KOPT-K1 (cell line): ENCODE results near the gene CBLIF.
"Not testable (repeated sequence)": the region's sequence is repeated elsewhere in the genome, so short reads cannot be mapped to it uniquely, and the experiment has no call there.

Experiments used
- H3K27ac ChIP-seq: fragments of 200-600 bp; sonication (generic); 2 replicates; pipeline ENCODE4 v1.5.1; 2016; ENCODE audit warnings: antibody characterized with exemption, mild to moderate bottlenecking, low read depth, low read length; ENCODE audit not compliant: poor library complexity, severe bottlenecking
- H3K36me3 ChIP-seq: fragments of 200-600 bp; sonication (generic); 2 replicates; pipeline ENCODE4 v1.5.1; 2017; ENCODE audit warnings: antibody characterized with exemption, mild to moderate bottlenecking, low read length, moderate library complexity; ENCODE audit not compliant: insufficient read depth
- H3K9me3 ChIP-seq: fragments of 200-600 bp; sonication (generic); 2 replicates; pipeline ENCODE4 v1.5.1; 2017; ENCODE audit warnings: antibody characterized with exemption, low read length, mild to moderate bottlenecking; ENCODE audit not compliant: insufficient read depth, poor library complexity, severe bottlenecking

Gene CBLIF

GRCh38 chr11:59816434-59816833 is 28.9 kb downstream of the CBLIF start:
- H3K36me3 ChIP-seq, H3K9me3 ChIP-seq: not testable (repeated sequence)
- peak overlapping the region; percentile 95 for H3K27ac ChIP-seq

DNA sequence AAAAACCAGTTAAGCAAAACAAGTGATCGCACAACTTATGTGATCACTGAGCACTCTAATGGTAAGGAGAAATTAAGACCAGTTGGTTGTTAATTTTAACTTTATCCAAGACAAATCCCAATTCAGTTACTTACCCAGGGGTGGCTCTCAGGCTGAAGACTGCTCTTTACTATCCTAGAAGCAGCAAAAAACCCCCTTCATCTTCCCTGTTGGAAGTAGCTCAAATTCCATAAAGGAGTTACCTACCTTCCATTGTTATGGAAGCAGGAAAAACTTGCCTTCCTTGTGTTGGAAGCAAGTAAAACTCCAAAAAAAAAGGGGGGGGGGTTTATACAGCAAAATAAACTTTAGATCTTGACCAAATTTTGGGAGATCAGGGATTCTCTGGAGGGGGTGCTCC is 29.5 kb downstream of the CBLIF start:
- H3K36me3 ChIP-seq = no peaks in the 10 kb centered on the region
- no peaks in the 10 kb centered on the region for H3K9me3 ChIP-seq
- H3K27ac ChIP-seq = peak overlapping the region; percentile 95

DNA sequence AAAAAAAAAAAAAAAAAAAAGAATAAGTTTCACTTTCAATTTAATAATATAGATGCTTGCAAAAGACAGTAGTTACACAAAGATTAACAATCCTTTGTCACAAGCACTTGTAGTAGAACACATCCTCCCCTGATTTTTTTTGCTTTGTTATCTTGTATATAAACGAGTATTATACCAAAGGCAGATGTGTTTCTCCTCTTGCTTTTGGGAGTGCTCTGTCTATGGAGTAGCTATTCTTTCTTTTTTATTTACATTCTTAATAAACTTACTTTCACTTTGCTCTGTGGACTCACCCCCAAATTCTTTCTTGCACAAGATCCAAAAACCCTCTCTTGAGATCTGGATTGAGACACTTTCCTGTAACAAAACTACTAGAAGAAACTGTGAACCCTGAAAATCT is 31.3 kb downstream of the CBLIF start:
- Histone ChIP-seq H3K9me3 (no peaks in the 10 kb centered on the region), H3K27ac (peak overlapping the region; percentile 95), H3K36me3 (peaks cover 6% of the 10 kb centered on the region; the same call in 1 of the 2 replicates)

- no peaks in the 10 kb centered on the region for H3K9me3 ChIP-seq
These were observed 31.9 kb downstream of the CBLIF start for GRCh38 chr11:59813364-59813763.

GRCh38 chr11:59812220-59812619 is 33.1 kb downstream of the CBLIF start:
- Histone ChIP-seq H3K36me3 (peaks cover 24% of the 10 kb centered on the region), H3K27ac (no peak overlapping the region), H3K9me3 (no peaks in the 10 kb centered on the region)

More at GRCh38 chr11:59813364-59813763, 31.9 kb downstream of the CBLIF start:
- Histone ChIP-seq H3K36me3 (peaks cover 12% of the 10 kb centered on the region), H3K27ac (peak overlapping the region; percentile 95)

DNA sequence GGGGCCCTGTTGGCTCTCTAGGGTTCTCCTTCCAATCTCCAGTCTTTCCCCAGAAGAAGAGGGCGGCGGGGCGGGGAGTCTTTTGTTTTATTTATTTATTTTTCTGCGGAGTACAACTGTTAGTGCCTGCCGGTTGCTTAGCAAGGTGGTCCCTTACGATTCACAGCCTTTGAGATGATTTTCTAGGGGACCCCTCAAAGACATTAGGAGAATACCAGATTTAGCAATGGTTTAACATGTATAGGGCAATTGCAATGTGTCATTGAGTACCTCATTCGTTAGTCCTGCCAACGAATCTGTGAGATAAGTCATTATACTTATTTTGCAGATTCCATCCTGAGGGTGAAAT is 34.4 kb downstream of the CBLIF start:
- Histone ChIP-seq H3K36me3 (peaks cover 37% of the 10 kb centered on the region), H3K9me3 (no peaks in the 10 kb centered on the region), H3K27ac (peak overlapping the region; percentile 71)

- no peaks in the 10 kb centered on the region for H3K9me3 ChIP-seq
- H3K36me3 ChIP-seq = peaks cover 42% of the 10 kb centered on the region
- peak within 1 kb of the TSS; percentile 71 for H3K27ac ChIP-seq
These were observed 34.9 kb downstream of the CBLIF start, which contains the start of gene MRPL16 for GRCh38 chr11:59810189-59810910. Gene MRPL16, minus strand, starts transcription at chr11:59810778. Its CDS starts 120 bp downstream, at chr11:59810658.

DNA sequence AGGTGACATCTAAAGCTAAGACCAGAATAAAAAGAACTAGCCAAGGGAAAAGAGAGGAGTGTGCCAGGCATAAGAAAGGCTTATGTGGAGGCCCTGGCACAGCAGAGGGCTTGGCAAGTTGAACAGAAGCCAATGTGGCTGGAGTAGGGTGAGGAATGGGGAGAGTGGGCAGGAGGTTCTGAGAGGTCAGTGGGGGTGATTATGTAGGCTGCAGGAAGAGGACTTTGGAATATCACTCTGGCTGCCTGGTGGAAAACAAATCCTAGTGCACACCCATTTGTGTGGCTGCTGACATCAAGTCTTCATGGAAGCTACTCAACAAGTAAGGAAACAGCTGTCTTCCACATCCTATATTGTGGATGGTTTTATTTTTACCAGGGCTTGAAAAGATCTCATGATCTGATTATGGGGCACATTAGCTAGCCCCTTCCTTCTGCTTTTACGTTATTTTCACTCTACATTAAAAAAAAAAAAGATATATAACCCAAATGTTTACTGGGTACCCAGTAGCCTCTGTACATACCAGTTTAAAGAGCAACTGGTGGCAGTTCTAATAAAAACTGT is 38.2 kb downstream of the CBLIF start:
- Histone ChIP-seq H3K36me3 (peaks cover 48% of the 10 kb centered on the region), H3K9me3 (no peaks in the 10 kb centered on the region), H3K27ac (no peak overlapping the region)

GRCh38 chr11:59804061-59804460 is 41.2 kb downstream of the CBLIF start:
- peaks cover 43% of the 10 kb centered on the region for H3K36me3 ChIP-seq
- no peaks in the 10 kb centered on the region for H3K9me3 ChIP-seq
- no peak overlapping the region for H3K27ac ChIP-seq

DNA sequence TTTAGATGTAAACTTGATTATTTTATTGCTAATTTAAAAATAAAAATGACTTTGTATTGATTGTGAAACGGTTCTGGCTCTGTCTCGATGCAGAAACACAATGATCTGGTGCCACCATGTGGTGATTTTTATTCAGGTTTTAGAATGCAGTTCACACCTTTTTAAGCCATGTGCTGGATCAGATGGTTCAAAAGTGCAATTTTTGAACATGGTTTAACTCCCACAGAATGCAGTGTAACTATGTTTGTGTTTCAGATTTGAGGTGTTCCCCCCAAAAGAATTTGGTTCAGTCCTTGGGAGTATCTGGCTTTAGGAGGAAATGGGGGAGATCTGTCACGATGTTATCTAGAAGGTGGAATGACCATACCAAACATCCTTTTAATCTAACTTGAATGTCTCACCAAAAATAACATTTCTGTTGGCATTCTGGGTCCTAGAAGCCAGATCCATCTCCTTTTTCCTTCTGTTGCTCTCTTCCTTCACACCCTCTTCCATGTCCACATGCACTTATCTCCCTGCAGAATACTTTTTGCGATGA is 42.6 kb downstream of the CBLIF start:
- Histone ChIP-seq H3K9me3 (no peaks in the 10 kb centered on the region), H3K36me3 (peaks cover 29% of the 10 kb centered on the region), H3K27ac (no peak overlapping the region)

- H3K36me3 ChIP-seq = peaks cover 23% of the 10 kb centered on the region
- no peak overlapping the region for H3K27ac ChIP-seq
- H3K9me3 ChIP-seq = no peaks in the 10 kb centered on the region
These were observed 43.2 kb downstream of the CBLIF start for GRCh38 chr11:59801981-59802638.

- Histone ChIP-seq H3K36me3 (peaks cover 15% of the 10 kb centered on the region), H3K27ac (no peak overlapping the region), H3K9me3 (no peaks in the 10 kb centered on the region)
These were observed 44.1 kb downstream of the CBLIF start for GRCh38 chr11:59801160-59801706.

- Histone ChIP-seq H3K9me3 (no peaks in the 10 kb centered on the region), H3K36me3 (peaks cover 7% of the 10 kb centered on the region), H3K27ac (no peak overlapping the region)
These were observed 44.8 kb downstream of the CBLIF start for GRCh38 chr11:59800390-59801025.

GRCh38 chr11:59794417-59794816 is 50.9 kb downstream of the CBLIF start:
- Histone ChIP-seq H3K9me3 (no peaks in the 10 kb centered on the region), H3K27ac (no peak overlapping the region), H3K36me3 (no peaks in the 10 kb centered on the region)

DNA sequence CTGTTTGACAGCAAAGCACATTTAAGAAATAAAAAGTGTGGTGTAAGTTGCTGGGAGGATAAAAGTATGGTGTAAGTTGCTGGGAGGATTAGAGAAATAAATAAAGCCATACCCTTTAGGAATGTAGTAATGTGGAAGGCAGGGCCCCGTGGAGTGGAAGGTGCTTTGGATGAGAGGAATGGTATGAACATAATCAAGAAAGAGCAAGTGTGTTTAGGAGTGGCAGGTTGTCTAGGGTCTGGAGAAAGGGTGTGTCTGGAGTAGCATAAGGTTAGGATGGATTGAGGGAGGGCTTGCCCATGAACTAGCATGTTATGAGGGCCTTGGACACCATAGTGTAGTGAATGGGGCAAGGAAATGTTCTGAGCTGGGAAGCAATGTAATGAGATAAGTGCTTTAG is 52.8 kb downstream of the CBLIF start:
- no peaks in the 10 kb centered on the region for H3K36me3 ChIP-seq

More for the DNA sequence above, 52.8 kb downstream of the CBLIF start:
- Histone ChIP-seq H3K27ac (no peak overlapping the region), H3K9me3 (no peaks in the 10 kb centered on the region)
